Astrocyte (in vitro differentiated cells and primary cell): ENCODE measurements around the gene GRIK3. TPM values are rescaled to one million over a fixed set of nuclear protein-coding genes. Genes with fewer than 3 reads are reported as not detected.

Source experiments
- DNase-seq: peaks from one replicate; pipeline ENCODE4 v3.0.0-alpha.2; 2010; ENCODE audit warnings: low read depth
- FAIRE-seq: peaks from 2 replicates; lab custom pipeline; 2011; peaks lifted over from hg19 to GRCh38; lab: Jason Lieb, UNC
- H2AFZ ChIP-seq: 2 replicates; pipeline ENCODE4 v1.6.0; 2012; ENCODE audit warnings: low read depth, low read length, inconsistent platforms
- H3K27ac ChIP-seq: 2 replicates; pipeline ENCODE4 v1.5.1; 2011; ENCODE audit warnings: low read depth, low read length, inconsistent platforms
- H3K27me3 ChIP-seq: 2 replicates; pipeline ENCODE4 v1.6.0; 2011; ENCODE audit warnings: low read length, inconsistent platforms; ENCODE audit not compliant: insufficient read depth
- H3K36me3 ChIP-seq: 2 replicates; pipeline ENCODE4 v1.5.1; 2011; ENCODE audit warnings: low read length, inconsistent platforms; ENCODE audit not compliant: insufficient read depth
- H3K4me1 ChIP-seq: 2 replicates; pipeline ENCODE4 v1.5.1; 2011; ENCODE audit warnings: low read length, inconsistent platforms; ENCODE audit not compliant: insufficient read depth
- H3K4me2 ChIP-seq: 2 replicates; pipeline ENCODE4 v1.6.0; 2012; ENCODE audit warnings: low read length, inconsistent platforms
- H3K4me3 ChIP-seq: 2 replicates; pipeline ENCODE4 v1.5.1; 2011; ENCODE audit warnings: low read depth, mild to moderate bottlenecking, low read length, inconsistent platforms; ENCODE audit not compliant: insufficient read depth
- H3K79me2 ChIP-seq: 2 replicates; pipeline ENCODE4 v1.6.0; 2012; ENCODE audit warnings: mild to moderate bottlenecking, low read length, inconsistent platforms; ENCODE audit not compliant: insufficient read depth
- H3K9ac ChIP-seq: 2 replicates; pipeline ENCODE4 v1.6.0; 2012; ENCODE audit warnings: mild to moderate bottlenecking, low read length, inconsistent platforms
- H3K9me3 ChIP-seq: 2 replicates; pipeline ENCODE4 v1.5.1; 2012; ENCODE audit warnings: low read depth, mild to moderate bottlenecking, low read length, inconsistent platforms; ENCODE audit not compliant: insufficient read depth
- H4K20me1 ChIP-seq: 2 replicates; pipeline ENCODE4 v1.6.0; 2012; ENCODE audit warnings: low read length, inconsistent platforms; ENCODE audit not compliant: insufficient read depth
- H3K27ac Mint-ChIP-seq: one replicate; pipeline ENCODE4 v1.8.0; 2021; ENCODE audit warnings: mild to moderate bottlenecking, mixed read lengths; ENCODE audit not compliant: unreplicated experiment
- H3K27me3 Mint-ChIP-seq: one replicate; pipeline ENCODE4 v1.8.0; 2021; ENCODE audit warnings: low read depth, mixed read lengths; ENCODE audit not compliant: unreplicated experiment
- H3K36me3 Mint-ChIP-seq: one replicate; pipeline ENCODE4 v1.8.0; 2021; ENCODE audit warnings: low read depth, mixed read lengths; ENCODE audit not compliant: unreplicated experiment
- H3K4me1 Mint-ChIP-seq: one replicate; pipeline ENCODE4 v1.8.0; 2021; ENCODE audit warnings: low read depth, mixed read lengths; ENCODE audit not compliant: unreplicated experiment
- H3K4me3 Mint-ChIP-seq: one replicate; pipeline ENCODE4 v1.8.0; 2021; ENCODE audit warnings: mild to moderate bottlenecking, moderate library complexity, mixed read lengths; ENCODE audit not compliant: unreplicated experiment
- H3K9me3 Mint-ChIP-seq: one replicate; pipeline ENCODE4 v1.8.0; 2021; ENCODE audit warnings: mild to moderate bottlenecking, mixed read lengths; ENCODE audit not compliant: unreplicated experiment
- EZH2 ChIP-seq: IDR thresholded peaks from 2 replicates; pipeline ENCODE4 v1.6.1; 2012; ENCODE audit warnings: mild to moderate bottlenecking, low read length, inconsistent platforms; ENCODE audit not compliant: insufficient read depth
- total RNA-seq: library from RNA; stranded (reverse); gene quantifications from 2 replicates; pipeline ENCODE4 v1.2.1, GENCODE V29; 2021
- TF ChIP-seq, protein P1 (sequence below): IDR thresholded peaks from 2 replicates; pipeline ENCODE4 v1.5.1; 2011; ENCODE audit warnings: low read depth, mild to moderate bottlenecking, inconsistent platforms, low read length, moderate library complexity; ENCODE audit not compliant: insufficient read depth

Gene GRIK3
- total RNA-seq, 1 donor from 2014 or later, result 0.16 TPM

DNA sequence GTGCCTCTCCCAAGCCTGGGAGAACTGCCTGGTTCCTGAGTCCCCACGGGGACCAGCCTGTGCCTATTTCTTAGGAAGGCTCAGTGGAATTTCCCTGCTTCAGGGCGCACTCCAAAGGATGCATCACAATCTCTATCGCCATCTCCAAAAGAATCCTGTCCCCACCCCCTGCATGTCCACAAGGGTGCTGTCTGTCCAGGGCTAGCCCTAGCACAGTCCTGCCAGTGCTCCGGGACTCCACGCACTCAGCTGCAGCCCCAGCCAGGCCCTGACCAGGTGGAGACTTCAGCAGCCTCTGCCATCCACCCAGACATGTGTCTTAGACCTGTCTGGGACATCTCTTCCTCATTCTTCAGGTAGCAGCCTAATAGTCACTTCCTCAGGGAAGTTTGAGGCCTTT is 199.7 kb downstream of the GRIK3 start:
- TF ChIP-seq, protein P1, sequence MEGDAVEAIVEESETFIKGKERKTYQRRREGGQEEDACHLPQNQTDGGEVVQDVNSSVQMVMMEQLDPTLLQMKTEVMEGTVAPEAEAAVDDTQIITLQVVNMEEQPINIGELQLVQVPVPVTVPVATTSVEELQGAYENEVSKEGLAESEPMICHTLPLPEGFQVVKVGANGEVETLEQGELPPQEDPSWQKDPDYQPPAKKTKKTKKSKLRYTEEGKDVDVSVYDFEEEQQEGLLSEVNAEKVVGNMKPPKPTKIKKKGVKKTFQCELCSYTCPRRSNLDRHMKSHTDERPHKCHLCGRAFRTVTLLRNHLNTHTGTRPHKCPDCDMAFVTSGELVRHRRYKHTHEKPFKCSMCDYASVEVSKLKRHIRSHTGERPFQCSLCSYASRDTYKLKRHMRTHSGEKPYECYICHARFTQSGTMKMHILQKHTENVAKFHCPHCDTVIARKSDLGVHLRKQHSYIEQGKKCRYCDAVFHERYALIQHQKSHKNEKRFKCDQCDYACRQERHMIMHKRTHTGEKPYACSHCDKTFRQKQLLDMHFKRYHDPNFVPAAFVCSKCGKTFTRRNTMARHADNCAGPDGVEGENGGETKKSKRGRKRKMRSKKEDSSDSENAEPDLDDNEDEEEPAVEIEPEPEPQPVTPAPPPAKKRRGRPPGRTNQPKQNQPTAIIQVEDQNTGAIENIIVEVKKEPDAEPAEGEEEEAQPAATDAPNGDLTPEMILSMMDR, result no peak
- TF ChIP-seq EZH2, result no peak

DNA sequence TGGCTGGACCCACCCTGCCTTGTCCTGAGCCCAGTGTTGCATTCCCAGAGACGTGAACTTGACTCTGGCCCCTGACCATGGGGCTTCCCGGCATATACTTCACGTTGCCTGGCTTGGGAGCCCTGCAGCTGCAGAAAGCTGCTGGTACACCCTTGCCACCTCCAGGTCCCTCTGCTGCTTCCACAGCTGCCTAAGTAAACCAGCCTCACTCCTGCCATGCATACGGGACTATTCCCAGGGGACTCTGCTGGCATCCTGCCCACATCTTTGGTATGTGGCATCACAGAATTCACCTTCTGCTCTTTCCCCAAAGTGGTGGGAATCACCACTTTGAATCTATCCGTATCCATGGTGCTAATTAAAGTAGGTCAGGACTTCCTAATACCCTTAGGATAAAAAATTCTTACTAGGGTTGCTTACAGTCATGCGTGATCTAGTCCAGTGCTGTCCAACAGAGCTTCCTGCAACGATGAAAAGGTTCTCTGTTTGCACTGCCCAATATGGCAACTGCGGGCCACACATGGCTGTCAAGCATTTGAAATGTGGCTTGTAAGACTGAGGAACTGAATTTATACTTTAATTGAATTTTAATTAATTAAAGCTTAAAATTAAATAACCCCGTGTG is 203.0 kb downstream of the GRIK3 start:
- Mint-ChIP-seq H3K4me1 (peaks cover 5% of the 10 kb centered on the region), H3K4me3 (no peak overlapping the region), H3K27ac (no peak overlapping the region), H3K9me3 (no peaks in the 10 kb centered on the region), H3K27me3 (peaks cover 54% of the 10 kb centered on the region), H3K36me3 (no peaks in the 10 kb centered on the region)
- Histone ChIP-seq H4K20me1 (no peaks in the 10 kb centered on the region), H3K27ac (no peak overlapping the region), H3K9ac (no peak overlapping the region), H3K4me3 (no peak overlapping the region), H3K79me2 (no peaks in the 10 kb centered on the region), H3K4me2 (no peak overlapping the region), H3K9me3 (no peaks in the 10 kb centered on the region), H3K4me1 (no peaks in the 10 kb centered on the region), H2AFZ (no peak overlapping the region), H3K27me3 (no peaks in the 10 kb centered on the region), H3K36me3 (no peaks in the 10 kb centered on the region)
- FAIRE-seq (no peak), DNase-seq (no peak)
- TF ChIP-seq EZH2, result no peak
- TF ChIP-seq, protein P1, result no peak

More for the DNA sequence above, 199.7 kb downstream of the GRIK3 start:
- no peaks in the 10 kb centered on the region for H3K4me1 ChIP-seq
- Mint-ChIP-seq H3K4me1 (no peaks in the 10 kb centered on the region), H3K36me3 (no peaks in the 10 kb centered on the region), H3K27me3 (peaks cover 72% of the 10 kb centered on the region), H3K27ac (no peak overlapping the region), H3K4me3 (no peak overlapping the region), H3K9me3 (no peaks in the 10 kb centered on the region)
- H3K27me3 ChIP-seq, result no peaks in the 10 kb centered on the region
- no peaks in the 10 kb centered on the region for H4K20me1 ChIP-seq
- no peaks in the 10 kb centered on the region for H3K9me3 ChIP-seq
- H2AFZ ChIP-seq, result no peak overlapping the region
- no peaks in the 10 kb centered on the region for H3K36me3 ChIP-seq
- no peak overlapping the region for H3K4me2 ChIP-seq
- no peak overlapping the region for H3K27ac ChIP-seq
- no peak overlapping the region for H3K4me3 ChIP-seq
- no peak overlapping the region for H3K9ac ChIP-seq
- FAIRE-seq (no peak), DNase-seq (no peak)
- H3K79me2 ChIP-seq, result no peaks in the 10 kb centered on the region

DNA sequence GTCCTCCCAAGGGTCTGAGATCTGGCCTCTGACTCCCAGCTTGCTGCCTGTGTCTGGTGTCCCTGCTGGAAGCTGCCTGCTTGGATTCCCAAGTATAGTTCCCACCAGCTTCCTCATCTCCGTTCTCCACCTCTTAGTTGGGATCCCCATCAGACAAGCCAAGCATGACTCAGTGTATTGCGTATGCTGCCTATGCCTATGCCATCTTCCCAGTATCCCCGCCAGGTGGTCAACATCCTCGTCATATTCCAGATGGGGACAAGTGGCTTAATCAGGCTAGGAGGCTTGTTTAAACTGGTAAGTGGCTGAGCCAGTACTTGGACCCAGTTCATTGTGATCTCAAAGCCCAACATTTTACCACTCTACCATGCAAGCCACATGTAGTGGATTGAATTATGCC is 204.4 kb downstream of the GRIK3 start:
- no peaks in the 10 kb centered on the region for H3K9me3 Mint-ChIP-seq
- peaks cover 5% of the 10 kb centered on the region for H3K4me1 Mint-ChIP-seq
- no peaks in the 10 kb centered on the region for H3K9me3 ChIP-seq
- DNase-seq (no peak), FAIRE-seq (no peak)
- H3K27ac ChIP-seq, result no peak overlapping the region
- H2AFZ ChIP-seq, result no peak overlapping the region
- peaks cover 50% of the 10 kb centered on the region for H3K27me3 Mint-ChIP-seq
- H3K36me3 ChIP-seq, result no peaks in the 10 kb centered on the region
- no peaks in the 10 kb centered on the region for H3K4me1 ChIP-seq
- H3K4me2 ChIP-seq, result no peak overlapping the region
- H3K27ac Mint-ChIP-seq, result no peak overlapping the region
- no peak overlapping the region for H3K9ac ChIP-seq
- no peaks in the 10 kb centered on the region for H3K27me3 ChIP-seq
- no peaks in the 10 kb centered on the region for H4K20me1 ChIP-seq
- H3K36me3 Mint-ChIP-seq, result no peaks in the 10 kb centered on the region
- no peaks in the 10 kb centered on the region for H3K79me2 ChIP-seq
- H3K4me3 ChIP-seq, result no peak overlapping the region
- TF ChIP-seq EZH2, result no peak
- TF ChIP-seq, protein P1, result no peak
- H3K4me3 Mint-ChIP-seq, result no peak overlapping the region
